ENCODE results near the gene SET. TPM values are rescaled to one million over a fixed set of nuclear protein-coding genes. Genes with fewer than 3 reads are reported as not detected.

Gene SET
- total and polyA plus RNA-seq, 2 of the 13 experiments (the other 11 are each of a cell fraction or from before 2014, with no cell fraction given): 94.2 to 611 TPM

DNA sequence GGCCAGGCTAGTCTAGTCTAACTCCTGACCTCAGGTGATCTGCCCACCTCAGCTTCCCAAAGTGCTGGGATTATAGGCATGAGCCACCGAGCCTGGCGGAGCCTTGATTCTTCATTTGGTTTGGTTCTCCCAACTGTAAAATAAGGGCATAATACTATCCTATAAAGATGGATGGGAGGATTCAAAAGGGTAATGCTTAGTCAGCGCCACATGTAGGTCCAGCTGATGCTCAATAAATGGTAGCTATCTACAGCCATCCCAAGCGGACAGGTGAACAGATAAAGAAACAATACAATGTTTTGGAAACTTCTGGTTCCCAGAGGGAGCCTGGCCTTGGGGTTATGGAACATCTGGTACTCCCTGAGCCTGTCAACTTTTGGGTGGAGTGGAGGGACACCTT is 13.6 kb upstream of the SET start:
- in situ Hi-C loops (cut with HindIII; ENCODE audit: extremely low pct_ligation_motif_present, low pct_unique_long_range_greater_than_20kb): no loop called here
- Histone ChIP-seq H3K27ac (ENCODE audit: extremely low read length, insufficient read depth, low read length) (no peak overlapping the region), H3K9me3 (ENCODE audit: low read length) (no peaks in the 10 kb centered on the region), H4K20me1 (ENCODE audit: insufficient read depth, low read length) (no peaks in the 10 kb centered on the region), H2AFZ (ENCODE audit: low read length) (no peak overlapping the region), H3K79me2 (ENCODE audit: insufficient read depth, low read length) (no peaks in the 10 kb centered on the region), H3K27me3 (ENCODE audit: control insufficient read depth in 1 of 2, insufficient read depth in 2 of 2, low read length in 2 of 2) (no peaks in the 10 kb centered on the region), H3K36me3 (replicated peaks in 1 of 2; ENCODE audit: control insufficient read depth in 1 of 2, insufficient read depth in 2 of 2, low read length in 2 of 2) (no peaks in the 10 kb centered on the region), H3K4me1 (ENCODE audit: insufficient read depth, low read length) (peaks cover 11% of the 10 kb centered on the region; the same call in 1 of the 2 replicates), H3K4me2 (ENCODE audit: low read depth, low read length) (no peak overlapping the region), H3K9ac (ENCODE audit: insufficient read depth, low read depth, low read length) (no peak overlapping the region), H3K4me3 (replicated peaks in 1 of 3; ENCODE audit: insufficient read depth in 1 of 3, low read depth in 2 of 3, low read length in 3 of 3) (no peak overlapping the region)
- ATAC-seq (no peak), DNase-seq (ENCODE audit: low spot score) (no peak), FAIRE-seq (no peak)
- no peak for TF ChIP-seq TBX2 (CRISPR knock-in tag; IDR thresholded peaks at IDR 0.05; ENCODE audit: borderline replicate concordance)
- no peak for TF ChIP-seq MAFG (CRISPR knock-in tag; IDR thresholded peaks at IDR 0.05)
- TF ChIP-seq RBFOX2 (IDR thresholded peaks at IDR 0.05; ENCODE audit: low read depth, low read length): no peak
- TF ChIP-seq MAFF (IDR thresholded peaks at IDR 0.05; ENCODE audit: low read depth, low read length): peak; percentile 35; the same call in 1 of the 2 replicates
- no peak for TF ChIP-seq ZNF235 (CRISPR knock-in tag; IDR thresholded peaks at IDR 0.05; ENCODE audit: borderline replicate concordance)
- TF ChIP-seq MAFK (conservative IDR thresholded peaks at IDR 0.05 in 1 of 2, IDR thresholded peaks at IDR 0.05 in 1 of 2; ENCODE audit: low read length in 2 of 2): peak; percentile 37 to 66; a peak in 3 of 4 replicates
- intact Hi-C loops (cut with micrococcal nuclease; ENCODE audit: unreplicated experiment): no loop called here
- POLR2A ChIA-PET: interaction anchor here (1.3 kb wide), 1 partner anchor 9 kb away, joined by 5 read pairs; no protein-coding TSS in a partner anchor
- WGBS (ENCODE audit: low lambda C conversion rate): 94% methylated on average over 4 of the region's 4 CpGs
- CTCF ChIA-PET (ENCODE audit: low intra/inter-chr PET ratio, low total read pairs): no interaction called here
- no TSS peak for BruUV-seq (replicated peaks)

DNA sequence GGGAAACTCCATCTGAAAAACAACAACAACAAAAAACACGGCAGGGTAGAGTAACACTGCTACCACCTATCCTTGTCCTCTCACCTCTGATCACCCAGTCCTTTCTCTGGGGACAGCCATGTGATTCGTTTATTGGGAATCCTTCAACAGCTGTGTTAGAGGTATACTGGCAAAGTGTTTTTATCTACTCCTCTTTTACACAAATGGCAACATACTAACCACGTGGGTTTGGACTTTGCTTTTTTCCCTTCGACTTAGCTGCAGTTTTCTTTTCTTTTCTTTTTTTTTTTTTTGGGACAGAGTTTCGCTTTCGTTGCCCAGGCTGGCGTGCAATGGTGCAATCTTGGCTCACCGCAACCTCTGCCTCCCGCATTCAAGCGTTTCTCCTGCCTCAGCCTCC is 11.2 kb upstream of the SET start:
- 59% methylated on average over 10 of the region's 10 CpGs for WGBS (ENCODE audit: low lambda C conversion rate)
- DNase-seq (ENCODE audit: low spot score) (no peak), ATAC-seq (no peak), FAIRE-seq (no peak)
- Histone ChIP-seq H3K9ac (ENCODE audit: insufficient read depth, low read depth, low read length) (no peak overlapping the region), H2AFZ (ENCODE audit: low read length) (no peak overlapping the region), H4K20me1 (ENCODE audit: insufficient read depth, low read length) (no peaks in the 10 kb centered on the region), H3K4me2 (ENCODE audit: low read depth, low read length) (peak overlapping the region; percentile 36; the same call in 1 of the 2 replicates), H3K4me1 (ENCODE audit: insufficient read depth, low read length) (peaks cover 11% of the 10 kb centered on the region; the same call in 1 of the 2 replicates), H3K27ac (ENCODE audit: extremely low read length, insufficient read depth, low read length) (no peak overlapping the region), H3K36me3 (replicated peaks in 1 of 2; ENCODE audit: control insufficient read depth in 1 of 2, insufficient read depth in 2 of 2, low read length in 2 of 2) (no peaks in the 10 kb centered on the region), H3K9me3 (ENCODE audit: low read length) (no peaks in the 10 kb centered on the region), H3K4me3 (replicated peaks in 1 of 3; ENCODE audit: insufficient read depth in 1 of 3, low read depth in 2 of 3, low read length in 3 of 3) (peak overlapping the region in 1 of 3 experiments; percentile 10; a peak in 1 of 6 replicates), H3K27me3 (ENCODE audit: control insufficient read depth in 1 of 2, insufficient read depth in 2 of 2, low read length in 2 of 2) (no peaks in the 10 kb centered on the region), H3K79me2 (ENCODE audit: insufficient read depth, low read length) (no peaks in the 10 kb centered on the region)
- ChIA-PET POLR2A (interaction anchor here (1.1 to 2.6 kb wide), 2 partner anchors 12 to 42 kb away, joined by 4 to 8 read pairs; no protein-coding TSS in a partner anchor), CTCF (ENCODE audit: low intra/inter-chr PET ratio, low total read pairs) (no interaction called here)
- no TSS peak for BruUV-seq (replicated peaks)
- in situ Hi-C loops (cut with HindIII; ENCODE audit: extremely low pct_ligation_motif_present, low pct_unique_long_range_greater_than_20kb) (no loop called here), intact Hi-C loops (cut with micrococcal nuclease; ENCODE audit: unreplicated experiment) (no loop called here)
- no peak for TF ChIP-seq PCBP2 (optimal IDR thresholded peaks at IDR 0.05; ENCODE audit: low read depth, low read length, poor library complexity, severe bottlenecking)
- TF ChIP-seq ZNF383 (CRISPR knock-in tag; IDR thresholded peaks at IDR 0.05; ENCODE audit: borderline replicate concordance): no peak
- TF ChIP-seq ZNF138 (CRISPR knock-in tag; IDR thresholded peaks at IDR 0.05; ENCODE audit: low read depth): no peak
- no peak for TF ChIP-seq KDM3A (CRISPR knock-in tag; IDR thresholded peaks at IDR 0.05; ENCODE audit: low read depth)
- TF ChIP-seq ZNF598 (CRISPR knock-in tag; IDR thresholded peaks at IDR 0.05; ENCODE audit: borderline replicate concordance): no peak
- no peak for TF ChIP-seq HNF4A (CRISPR knock-in tag; IDR thresholded peaks at IDR 0.05)
- TF ChIP-seq SIN3B (IDR thresholded peaks at IDR 0.05; ENCODE audit: low read length): no peak
- TF ChIP-seq ZNF160 (CRISPR knock-in tag; IDR thresholded peaks at IDR 0.05): no peak
- no peak for TF ChIP-seq RFXANK (CRISPR knock-in tag; IDR thresholded peaks at IDR 0.05)
- TF ChIP-seq, protein P1, sequence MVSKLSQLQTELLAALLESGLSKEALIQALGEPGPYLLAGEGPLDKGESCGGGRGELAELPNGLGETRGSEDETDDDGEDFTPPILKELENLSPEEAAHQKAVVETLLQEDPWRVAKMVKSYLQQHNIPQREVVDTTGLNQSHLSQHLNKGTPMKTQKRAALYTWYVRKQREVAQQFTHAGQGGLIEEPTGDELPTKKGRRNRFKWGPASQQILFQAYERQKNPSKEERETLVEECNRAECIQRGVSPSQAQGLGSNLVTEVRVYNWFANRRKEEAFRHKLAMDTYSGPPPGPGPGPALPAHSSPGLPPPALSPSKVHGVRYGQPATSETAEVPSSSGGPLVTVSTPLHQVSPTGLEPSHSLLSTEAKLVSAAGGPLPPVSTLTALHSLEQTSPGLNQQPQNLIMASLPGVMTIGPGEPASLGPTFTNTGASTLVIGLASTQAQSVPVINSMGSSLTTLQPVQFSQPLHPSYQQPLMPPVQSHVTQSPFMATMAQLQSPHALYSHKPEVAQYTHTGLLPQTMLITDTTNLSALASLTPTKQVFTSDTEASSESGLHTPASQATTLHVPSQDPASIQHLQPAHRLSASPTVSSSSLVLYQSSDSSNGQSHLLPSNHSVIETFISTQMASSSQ (IDR thresholded peaks at IDR 0.05; ENCODE audit: low read depth): no peak
- TF ChIP-seq, protein P1 (CRISPR knock-in tag; IDR thresholded peaks at IDR 0.05; ENCODE audit: borderline replicate concordance): no peak
